Measurements from ENCODE around the gene DUSP3. TPM values are rescaled to one million over a fixed set of nuclear protein-coding genes. Genes with fewer than 3 reads are reported as not detected.

DUSP3 gene
- total RNA-seq, 1 experiment from 2014 or later = 80.3 TPM

GRCh38 chr17:43721537-43722268 is 57.1 kb downstream of the DUSP3 start:
- Mint-ChIP-seq H3K27me3 (ENCODE audit: unreplicated experiment) (peaks cover 37% of the 10 kb centered on the region), H3K27ac (ENCODE audit: unreplicated experiment) (peak overlapping the region; percentile 32), H3K36me3 (ENCODE audit: insufficient read depth, unreplicated experiment) (peaks cover 18% of the 10 kb centered on the region), H3K4me1 (ENCODE audit: low read depth, unreplicated experiment) (peaks cover 17% of the 10 kb centered on the region), H3K4me3 (ENCODE audit: low read depth, unreplicated experiment) (peak overlapping the region; percentile 80), H3K9me3 (ENCODE audit: low read depth, unreplicated experiment) (peaks cover 3% of the 10 kb centered on the region)
- BruUV-seq (replicated peaks) = TSS peak; percentile 89
- CTCF ChIA-PET = no interaction called here
- DNase-seq = no peak
- intact Hi-C loops (cut with micrococcal nuclease; ENCODE audit: unreplicated experiment) = no loop called here
- TF ChIP-seq CTCF (IDR thresholded peaks at IDR 0.05; ENCODE audit: unreplicated experiment) = no peak

- Mint-ChIP-seq H3K4me1 (ENCODE audit: low read depth, unreplicated experiment) (peaks cover 17% of the 10 kb centered on the region), H3K4me3 (ENCODE audit: low read depth, unreplicated experiment) (peak overlapping the region; percentile 80), H3K27ac (ENCODE audit: unreplicated experiment) (peak overlapping the region; percentile 66), H3K9me3 (ENCODE audit: low read depth, unreplicated experiment) (peaks cover 3% of the 10 kb centered on the region), H3K27me3 (ENCODE audit: unreplicated experiment) (peaks cover 49% of the 10 kb centered on the region), H3K36me3 (ENCODE audit: insufficient read depth, unreplicated experiment) (peaks cover 18% of the 10 kb centered on the region)
- intact Hi-C loops (cut with micrococcal nuclease; ENCODE audit: unreplicated experiment) = no loop called here
- CTCF ChIA-PET = no interaction called here
- no peak for TF ChIP-seq CTCF (IDR thresholded peaks at IDR 0.05; ENCODE audit: unreplicated experiment)
- DNase-seq = peak; percentile 87
- no TSS peak for BruUV-seq (replicated peaks)
These were observed 58.3 kb downstream of the DUSP3 start for GRCh38 chr17:43720311-43721060.

GRCh38 chr17:43719578-43719977 is 59.2 kb downstream of the DUSP3 start:
- no peak for DNase-seq
- peaks cover 18% of the 10 kb centered on the region for H3K36me3 Mint-ChIP-seq (ENCODE audit: insufficient read depth, unreplicated experiment)
- no peak overlapping the region for H3K27ac Mint-ChIP-seq (ENCODE audit: unreplicated experiment)
- H3K4me1 Mint-ChIP-seq (ENCODE audit: low read depth, unreplicated experiment) = peaks cover 20% of the 10 kb centered on the region
- peaks cover 58% of the 10 kb centered on the region for H3K27me3 Mint-ChIP-seq (ENCODE audit: unreplicated experiment)
- H3K9me3 Mint-ChIP-seq (ENCODE audit: low read depth, unreplicated experiment) = peaks cover 3% of the 10 kb centered on the region
- no peak for TF ChIP-seq CTCF (IDR thresholded peaks at IDR 0.05; ENCODE audit: unreplicated experiment)
- no TSS peak for BruUV-seq (replicated peaks)
- CTCF ChIA-PET = no interaction called here
- peak overlapping the region; percentile 80 for H3K4me3 Mint-ChIP-seq (ENCODE audit: low read depth, unreplicated experiment)
- intact Hi-C loops (cut with micrococcal nuclease; ENCODE audit: unreplicated experiment) = no loop called here

GRCh38 chr17:43718544-43718943 is 60.2 kb downstream of the DUSP3 start:
- Mint-ChIP-seq H3K27me3 (ENCODE audit: unreplicated experiment) (peaks cover 69% of the 10 kb centered on the region), H3K4me1 (ENCODE audit: low read depth, unreplicated experiment) (peaks cover 22% of the 10 kb centered on the region)

More at GRCh38 chr17:43718544-43718943, 60.2 kb downstream of the DUSP3 start:
- Mint-ChIP-seq H3K27ac (ENCODE audit: unreplicated experiment) (no peak overlapping the region), H3K4me3 (ENCODE audit: low read depth, unreplicated experiment) (no peak overlapping the region), H3K9me3 (ENCODE audit: low read depth, unreplicated experiment) (peaks cover 3% of the 10 kb centered on the region), H3K36me3 (ENCODE audit: insufficient read depth, unreplicated experiment) (peaks cover 18% of the 10 kb centered on the region)
- CTCF ChIA-PET = no interaction called here
- DNase-seq = no peak
- intact Hi-C loops (cut with micrococcal nuclease; ENCODE audit: unreplicated experiment) = no loop called here
- BruUV-seq (replicated peaks) = no TSS peak
- no peak for TF ChIP-seq CTCF (IDR thresholded peaks at IDR 0.05; ENCODE audit: unreplicated experiment)
